T-helper 1 cell (primary cell): ENCODE measurements around the gene MS4A14.
"Not testable (repeated sequence)": the region's sequence is repeated elsewhere in the genome, so short reads cannot be mapped to it uniquely, and the experiment has no call there.

Source experiments
- DNase-seq, 5 donors: peaks; one replicate each; pipeline ENCODE4 v3.0.0-alpha.2; 2012 to 2020

Gene MS4A14

GRCh38 chr11:60390419-60390818 is 5.8 kb upstream of the MS4A14 start:
- DNase-seq, result no peak

- no peak for DNase-seq
Measured at GRCh38 chr11:60392361-60392760, 3.9 kb upstream of the MS4A14 start.

- DNase-seq, result no peak
Measured at GRCh38 chr11:60393016-60393415, 3.2 kb upstream of the MS4A14 start.

GRCh38 chr11:60394666-60395380 is 1.4 kb upstream of the MS4A14 start:
- DNase-seq, result no peak

- DNase-seq, result no peak
Measured at GRCh38 chr11:60396799-60397198, 540 bp downstream of the MS4A14 start.

- no peak for DNase-seq
Measured at GRCh38 chr11:60420015-60420414, 23.8 kb downstream of the MS4A14 start.

GRCh38 chr11:60422609-60423008 is 26.4 kb downstream of the MS4A14 start:
- no peak for DNase-seq

- DNase-seq, result no peak
Measured at GRCh38 chr11:60428517-60428916, 32.3 kb downstream of the MS4A14 start.

- DNase-seq, result no peak
Measured at GRCh38 chr11:60429272-60429671, 33.0 kb downstream of the MS4A14 start, which contains the start of gene MS4A5. TSS of gene MS4A5 (plus strand) at chr11:60429572. CDS start at chr11:60429675, 103 bp downstream.

GRCh38 chr11:60431251-60431650 is 35.0 kb downstream of the MS4A14 start:
- no peak for DNase-seq

- DNase-seq, result no peak
Measured at GRCh38 chr11:60433401-60433800, 37.1 kb downstream of the MS4A14 start.

GRCh38 chr11:60447070-60447469 is 50.8 kb downstream of the MS4A14 start:
- no peak for DNase-seq

GRCh38 chr11:60447846-60448245 is 51.6 kb downstream of the MS4A14 start:
- DNase-seq, result no peak

- DNase-seq, result not testable (repeated sequence)
Measured at GRCh38 chr11:60451185-60451584, 54.9 kb downstream of the MS4A14 start.

GRCh38 chr11:60454212-60454611 is 58.0 kb downstream of the MS4A14 start:
- no peak for DNase-seq

GRCh38 chr11:60455531-60456042 is 59.3 kb downstream of the MS4A14 start, which contains the start of gene MS4A1:
TSS of gene MS4A1 (plus strand) at chr11:60455847. CDS start at chr11:60462375, 6,528 bp downstream.
- DNase-seq, result no peak

GRCh38 chr11:60457576-60457975 is 61.3 kb downstream of the MS4A14 start:
- DNase-seq, result no peak

GRCh38 chr11:60459345-60459744 is 63.1 kb downstream of the MS4A14 start:
- no peak for DNase-seq
